SJSA1 (cell line): ENCODE measurements around the gene ZNF358. TPM values are rescaled to one million over a fixed set of nuclear protein-coding genes. Genes with fewer than 3 reads are reported as not detected.

ENCODE experiments used
- DNase-seq, 2 experiments: peaks; one replicate each; pipeline ENCODE4 v3.0.0-alpha.2; 2015 to 2020; ENCODE audit warnings: low spot score in 2 of 2, low read depth in 1 of 2
- H3K27ac ChIP-seq: fragments of 250-450 bp; sonication (Bioruptor Pico); 2 replicates; pipeline ENCODE4 v1.5.1; 2020; ENCODE audit warnings: mild to moderate bottlenecking, moderate library complexity
- H3K27me3 ChIP-seq: fragments of 250-450 bp; sonication (Bioruptor Pico); replicated peaks from 2 replicates; pipeline ENCODE4 v1.5.1; 2020; ENCODE audit warnings: mild to moderate bottlenecking, moderate library complexity
- H3K36me3 ChIP-seq: fragments of 250-450 bp; sonication (Bioruptor Pico); 2 replicates; pipeline ENCODE4 v1.5.1; 2020; ENCODE audit warnings: mild to moderate bottlenecking
- H3K4me1 ChIP-seq: fragments of 250-450 bp; sonication (Bioruptor Pico); replicated peaks from 2 replicates; pipeline ENCODE4 v1.6.1; 2021; ENCODE audit warnings: mild to moderate bottlenecking
- H3K4me3 ChIP-seq: fragments of 250-450 bp; sonication (Bioruptor Pico); 2 replicates; pipeline ENCODE4 v1.5.1; 2020; ENCODE audit warnings: mild to moderate bottlenecking
- H3K9me3 ChIP-seq: fragments of 250-450 bp; sonication (Bioruptor Pico); replicated peaks from 2 replicates; pipeline ENCODE4 v1.5.1; 2020; ENCODE audit warnings: mild to moderate bottlenecking
- total RNA-seq: library from RNA; depleted of rRNA; stranded (reverse); fragments of >200 nt; shearing (Covaris generic); gene quantifications from 2 replicates; pipeline ENCODE4 v1.2.3, GENCODE V29; 2014

ZNF358 gene
- total RNA-seq, 1 experiment from 2014 or later, result 33.7 TPM

- DNase-seq, result no peak
- Histone ChIP-seq H3K36me3 (no peaks in the 10 kb centered on the region), H3K4me1 (no peaks in the 10 kb centered on the region), H3K27me3 (no peaks in the 10 kb centered on the region), H3K27ac (no peak overlapping the region), H3K9me3 (no peaks in the 10 kb centered on the region), H3K4me3 (no peak overlapping the region)
Measured at GRCh38 chr19:7480222-7480969, 35.5 kb upstream of the ZNF358 start.

- Histone ChIP-seq H3K4me1 (no peaks in the 10 kb centered on the region), H3K9me3 (no peaks in the 10 kb centered on the region), H3K27ac (no peak overlapping the region), H3K27me3 (no peaks in the 10 kb centered on the region), H3K4me3 (no peak overlapping the region), H3K36me3 (no peaks in the 10 kb centered on the region)
- DNase-seq, result no peak
Measured at GRCh38 chr19:7480970-7481255, 35.0 kb upstream of the ZNF358 start.

- Histone ChIP-seq H3K9me3 (no peaks in the 10 kb centered on the region), H3K27me3 (no peaks in the 10 kb centered on the region), H3K27ac (no peak overlapping the region), H3K4me1 (no peaks in the 10 kb centered on the region), H3K4me3 (no peak overlapping the region), H3K36me3 (no peaks in the 10 kb centered on the region)
- no peak for DNase-seq
Measured at GRCh38 chr19:7482584-7483439, 33.1 kb upstream of the ZNF358 start.

- Histone ChIP-seq H3K4me3 (no peak overlapping the region), H3K27ac (no peak overlapping the region), H3K9me3 (peaks cover 3% of the 10 kb centered on the region; the same call in 1 of the 2 replicates), H3K36me3 (no peaks in the 10 kb centered on the region), H3K27me3 (no peaks in the 10 kb centered on the region), H3K4me1 (peaks cover 4% of the 10 kb centered on the region)
- DNase-seq, result no peak
Measured at GRCh38 chr19:7483720-7484201, 32.1 kb upstream of the ZNF358 start.

GRCh38 chr19:7486923-7487322 is 29.0 kb upstream of the ZNF358 start:
- Histone ChIP-seq H3K9me3 (peaks cover 3% of the 10 kb centered on the region; the same call in 1 of the 2 replicates), H3K36me3 (no peaks in the 10 kb centered on the region), H3K27me3 (no peaks in the 10 kb centered on the region), H3K4me1 (peaks cover 10% of the 10 kb centered on the region), H3K27ac (no peak overlapping the region), H3K4me3 (no peak overlapping the region)
- no peak for DNase-seq

- Histone ChIP-seq H3K4me1 (peaks cover 21% of the 10 kb centered on the region), H3K27ac (peak within 1 kb of the TSS; percentile 41; the same call in 1 of the 2 replicates), H3K4me3 (peak within 1 kb of the TSS; percentile 41), H3K9me3 (peaks cover 3% of the 10 kb centered on the region; the same call in 1 of the 2 replicates), H3K36me3 (no peaks in the 10 kb centered on the region), H3K27me3 (no peaks in the 10 kb centered on the region)
- DNase-seq, result peak; percentile 68 to 80
Measured at GRCh38 chr19:7488736-7489353, 27.1 kb upstream of the ZNF358 start, which contains the start of gene PEX11G. Gene PEX11G (minus strand): TSS chr19:7489035. CDS start chr19:7489010, 25 bp downstream.

- Histone ChIP-seq H3K36me3 (no peaks in the 10 kb centered on the region), H3K4me3 (no peak overlapping the region), H3K27ac (no peak overlapping the region)
Measured at GRCh38 chr19:7489609-7490044, 26.3 kb upstream of the ZNF358 start.

GRCh38 chr19:7492142-7492541 is 23.8 kb upstream of the ZNF358 start:
- H3K4me3 ChIP-seq, result no peak overlapping the region
- H3K27me3 ChIP-seq, result peaks cover 8% of the 10 kb centered on the region; the same call in 1 of the 2 replicates
- DNase-seq, result peak; percentile 64 to 73
- no peaks in the 10 kb centered on the region for H3K36me3 ChIP-seq
- peaks cover 3% of the 10 kb centered on the region; the same call in 1 of the 2 replicates for H3K9me3 ChIP-seq
- peaks cover 21% of the 10 kb centered on the region for H3K4me1 ChIP-seq
- peak overlapping the region; percentile 39 for H3K27ac ChIP-seq

More at GRCh38 chr19:7489609-7490044, 26.3 kb upstream of the ZNF358 start:
- no peaks in the 10 kb centered on the region for H3K27me3 ChIP-seq
- no peak for DNase-seq
- peaks cover 3% of the 10 kb centered on the region; the same call in 1 of the 2 replicates for H3K9me3 ChIP-seq
- H3K4me1 ChIP-seq, result peaks cover 21% of the 10 kb centered on the region

GRCh38 chr19:7492558-7492957 is 23.3 kb upstream of the ZNF358 start:
- peak in 1 of 2 experiments; percentile 60 for DNase-seq
- no peaks in the 10 kb centered on the region for H3K36me3 ChIP-seq
- peaks cover 9% of the 10 kb centered on the region; the same call in 1 of the 2 replicates for H3K27me3 ChIP-seq
- H3K4me1 ChIP-seq, result peaks cover 21% of the 10 kb centered on the region
- peaks cover 3% of the 10 kb centered on the region; the same call in 1 of the 2 replicates for H3K9me3 ChIP-seq
- H3K27ac ChIP-seq, result peak overlapping the region; percentile 39
- no peak overlapping the region for H3K4me3 ChIP-seq

- DNase-seq, result no peak
- Histone ChIP-seq H3K4me1 (peaks cover 14% of the 10 kb centered on the region), H3K27ac (no peak overlapping the region), H3K36me3 (no peaks in the 10 kb centered on the region), H3K4me3 (no peak overlapping the region), H3K27me3 (peaks cover 11% of the 10 kb centered on the region; the same call in 1 of the 2 replicates), H3K9me3 (no peaks in the 10 kb centered on the region)
Measured at GRCh38 chr19:7494416-7495098, 21.3 kb upstream of the ZNF358 start.

GRCh38 chr19:7497292-7497691 is 18.6 kb upstream of the ZNF358 start:
- no peak overlapping the region for H3K27ac ChIP-seq
- no peak for DNase-seq
- H3K4me1 ChIP-seq, result peaks cover 15% of the 10 kb centered on the region
- H3K36me3 ChIP-seq, result no peaks in the 10 kb centered on the region
- no peak overlapping the region for H3K4me3 ChIP-seq
- H3K9me3 ChIP-seq, result peaks cover 6% of the 10 kb centered on the region; the same call in 1 of the 2 replicates
- peaks cover 33% of the 10 kb centered on the region for H3K27me3 ChIP-seq

- Histone ChIP-seq H3K36me3 (no peaks in the 10 kb centered on the region), H3K4me3 (peak overlapping the region; percentile 12; the same call in 1 of the 2 replicates), H3K27ac (no peak overlapping the region), H3K27me3 (peaks cover 39% of the 10 kb centered on the region), H3K4me1 (peaks cover 7% of the 10 kb centered on the region), H3K9me3 (peaks cover 6% of the 10 kb centered on the region; the same call in 1 of the 2 replicates)
- DNase-seq, result no peak
Measured at GRCh38 chr19:7500811-7501450, 15.0 kb upstream of the ZNF358 start.
